ENCODE measurements around the gene KCNJ11. TPM values are rescaled to one million over a fixed set of nuclear protein-coding genes. Genes with fewer than 3 reads are reported as not detected.

Gene KCNJ11
- total RNA-seq, 4 donors from 2014 or later: 0.66 to 4.0 (median 1.1) TPM

- no peak for TF ChIP-seq CTCF (IDR thresholded peaks at IDR 0.05; ENCODE audit: low read depth)
These were observed 5.0 kb downstream of the KCNJ11 start for GRCh38 chr11:17383461-17383860.

- TF ChIP-seq CTCF (IDR thresholded peaks at IDR 0.05; ENCODE audit: low read depth): no peak
These were observed 6.3 kb downstream of the KCNJ11 start for GRCh38 chr11:17382046-17382728.

- no peak for TF ChIP-seq CTCF (IDR thresholded peaks at IDR 0.05; ENCODE audit: low read depth)
These were observed 7.3 kb downstream of the KCNJ11 start for GRCh38 chr11:17381156-17381555.

GRCh38 chr11:17379383-17380180 is 8.9 kb downstream of the KCNJ11 start:
- no peak for TF ChIP-seq CTCF (IDR thresholded peaks at IDR 0.05; ENCODE audit: low read depth)

GRCh38 chr11:17378655-17379054 is 9.8 kb downstream of the KCNJ11 start:
- TF ChIP-seq CTCF (IDR thresholded peaks at IDR 0.05; ENCODE audit: low read depth): no peak

GRCh38 chr11:17376493-17376892 is 12.0 kb downstream of the KCNJ11 start:
- no peak for TF ChIP-seq CTCF (IDR thresholded peaks at IDR 0.05; ENCODE audit: low read depth)

GRCh38 chr11:17375547-17375946 is 12.9 kb downstream of the KCNJ11 start:
- no peak for TF ChIP-seq CTCF (IDR thresholded peaks at IDR 0.05; ENCODE audit: low read depth)

Measured in subcutaneous adipose tissue (tissue), 4 donors.